Fibroblast of pulmonary artery (primary cell): ENCODE data around the gene HTRA2.

Experiments
- DNase-seq: peaks from one replicate; pipeline ENCODE4 v3.0.0-alpha.2; 2010; ENCODE audit warnings: low read depth
- H3K4me3 ChIP-seq: replicated peaks from 2 replicates; pipeline ENCODE4 v1.5.1; 2011; ENCODE audit warnings: low read depth, mild to moderate bottlenecking, control low read depth, low read length, moderate library complexity
- TF ChIP-seq, protein P1 (sequence below): IDR thresholded peaks from 2 replicates; pipeline ENCODE4 v1.5.1; 2011; ENCODE audit warnings: mild to moderate bottlenecking, control low read depth, low read length, inconsistent platforms; ENCODE audit errors: missing control alignments

HTRA2 gene

DNA sequence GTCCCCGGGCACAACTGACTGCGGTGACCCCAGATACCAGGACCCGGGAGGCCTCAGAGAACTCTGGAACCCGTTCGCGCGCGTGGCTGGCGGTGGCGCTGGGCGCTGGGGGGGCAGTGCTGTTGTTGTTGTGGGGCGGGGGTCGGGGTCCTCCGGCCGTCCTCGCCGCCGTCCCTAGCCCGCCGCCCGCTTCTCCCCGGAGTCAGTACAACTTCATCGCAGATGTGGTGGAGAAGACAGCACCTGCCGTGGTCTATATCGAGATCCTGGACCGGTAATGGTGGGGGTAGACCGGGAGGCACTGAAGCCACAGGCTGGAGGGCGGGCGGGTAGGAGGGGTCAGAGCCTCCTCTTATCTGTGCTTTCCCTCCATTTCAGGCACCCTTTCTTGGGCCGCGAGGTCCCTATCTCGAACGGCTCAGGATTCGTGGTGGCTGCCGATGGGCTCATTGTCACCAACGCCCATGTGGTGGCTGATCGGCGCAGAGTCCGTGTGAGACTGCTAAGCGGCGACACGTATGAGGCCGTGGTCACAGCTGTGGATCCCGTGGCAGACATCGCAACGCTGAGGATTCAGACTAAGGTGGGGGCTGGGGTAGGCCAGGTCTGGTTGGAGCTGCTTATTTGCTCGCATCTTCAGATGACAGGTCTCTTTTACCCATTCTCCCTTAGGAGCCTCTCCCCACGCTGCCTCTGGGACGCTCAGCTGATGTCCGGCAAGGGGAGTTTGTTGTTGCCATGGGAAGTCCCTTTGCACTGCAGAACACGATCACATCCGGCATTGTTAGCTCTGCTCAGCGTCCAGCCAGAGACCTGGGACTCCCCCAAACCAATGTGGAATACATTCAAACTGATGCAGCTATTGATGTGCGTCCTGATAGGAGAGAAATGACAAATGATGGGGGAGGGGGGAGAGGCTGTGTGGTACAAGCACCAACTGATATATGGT lies 780 bp downstream of the HTRA2 start:
- TF ChIP-seq, protein P1, sequence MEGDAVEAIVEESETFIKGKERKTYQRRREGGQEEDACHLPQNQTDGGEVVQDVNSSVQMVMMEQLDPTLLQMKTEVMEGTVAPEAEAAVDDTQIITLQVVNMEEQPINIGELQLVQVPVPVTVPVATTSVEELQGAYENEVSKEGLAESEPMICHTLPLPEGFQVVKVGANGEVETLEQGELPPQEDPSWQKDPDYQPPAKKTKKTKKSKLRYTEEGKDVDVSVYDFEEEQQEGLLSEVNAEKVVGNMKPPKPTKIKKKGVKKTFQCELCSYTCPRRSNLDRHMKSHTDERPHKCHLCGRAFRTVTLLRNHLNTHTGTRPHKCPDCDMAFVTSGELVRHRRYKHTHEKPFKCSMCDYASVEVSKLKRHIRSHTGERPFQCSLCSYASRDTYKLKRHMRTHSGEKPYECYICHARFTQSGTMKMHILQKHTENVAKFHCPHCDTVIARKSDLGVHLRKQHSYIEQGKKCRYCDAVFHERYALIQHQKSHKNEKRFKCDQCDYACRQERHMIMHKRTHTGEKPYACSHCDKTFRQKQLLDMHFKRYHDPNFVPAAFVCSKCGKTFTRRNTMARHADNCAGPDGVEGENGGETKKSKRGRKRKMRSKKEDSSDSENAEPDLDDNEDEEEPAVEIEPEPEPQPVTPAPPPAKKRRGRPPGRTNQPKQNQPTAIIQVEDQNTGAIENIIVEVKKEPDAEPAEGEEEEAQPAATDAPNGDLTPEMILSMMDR: no peak
- peak overlapping the region; percentile 98 for H3K4me3 ChIP-seq
- DNase-seq: peak; percentile 54

DNA sequence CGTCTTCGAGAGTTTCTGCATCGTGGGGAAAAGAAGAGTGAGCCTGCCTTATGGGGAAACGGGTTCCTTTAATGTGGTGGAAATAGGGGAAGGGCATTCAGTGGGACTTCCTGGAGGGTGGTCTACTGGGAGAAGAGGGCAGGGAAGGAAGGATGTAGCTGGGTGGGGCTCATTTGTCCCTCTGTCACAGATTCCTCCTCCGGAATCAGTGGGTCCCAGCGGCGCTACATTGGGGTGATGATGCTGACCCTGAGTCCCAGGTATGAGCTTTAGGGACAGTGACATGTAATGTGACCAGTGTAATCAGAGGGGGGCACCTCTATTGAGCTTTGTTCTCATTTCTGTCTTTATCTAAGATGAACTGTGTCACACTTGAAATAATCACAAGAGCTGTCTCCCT lies 1.9 kb downstream of the HTRA2 start:
- TF ChIP-seq, protein P1: no peak
- no peak overlapping the region for H3K4me3 ChIP-seq
- DNase-seq: no peak

GRCh38 chr2:74532222-74532621 lies 2.5 kb downstream of the HTRA2 start:
- peak; percentile 72 for DNase-seq
- H3K4me3 ChIP-seq: no peak overlapping the region
- TF ChIP-seq, protein P1: peak; percentile 36

- H3K4me3 ChIP-seq: no peak overlapping the region
- no peak for DNase-seq
- TF ChIP-seq, protein P1: no peak
These were observed 3.7 kb downstream of the HTRA2 start for GRCh38 chr2:74533464-74533863.

DNA sequence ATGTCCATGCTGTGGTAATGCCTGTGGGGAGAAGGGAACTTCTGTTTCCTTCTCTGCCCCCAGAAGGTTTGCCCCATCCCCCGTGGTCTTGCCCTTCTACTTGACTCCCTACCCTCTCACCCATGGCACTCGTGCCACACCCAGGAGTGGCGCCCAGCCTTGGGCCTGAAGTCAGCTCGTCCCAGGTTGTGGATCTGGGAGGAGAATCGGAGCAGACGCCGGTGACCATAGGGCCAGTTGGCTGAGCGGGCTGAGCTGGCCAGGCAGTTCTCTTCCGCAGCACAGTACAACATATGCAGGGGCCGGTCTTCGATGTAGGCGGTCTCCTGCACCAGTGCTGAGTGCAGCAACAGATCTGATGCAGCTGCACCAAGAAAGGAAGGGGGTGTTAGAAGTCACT lies 4.7 kb downstream of the HTRA2 start:
- no peak overlapping the region for H3K4me3 ChIP-seq
- no peak for DNase-seq
- TF ChIP-seq, protein P1: no peak

GRCh38 chr2:74535440-74535965 lies 5.8 kb downstream of the HTRA2 start:
- H3K4me3 ChIP-seq: no peak overlapping the region
- TF ChIP-seq, protein P1: no peak
- no peak for DNase-seq
